Endothelial cell of hepatic sinusoid (primary cell): ENCODE results near the gene CD83.

Experiments used
- in situ Hi-C: cut with HindIII; loops from 2 replicates; pipeline ENCODE4 v1.10.0; 2017; ENCODE audit warnings: low sequenced_read_pairs

The CD83 gene

DNA sequence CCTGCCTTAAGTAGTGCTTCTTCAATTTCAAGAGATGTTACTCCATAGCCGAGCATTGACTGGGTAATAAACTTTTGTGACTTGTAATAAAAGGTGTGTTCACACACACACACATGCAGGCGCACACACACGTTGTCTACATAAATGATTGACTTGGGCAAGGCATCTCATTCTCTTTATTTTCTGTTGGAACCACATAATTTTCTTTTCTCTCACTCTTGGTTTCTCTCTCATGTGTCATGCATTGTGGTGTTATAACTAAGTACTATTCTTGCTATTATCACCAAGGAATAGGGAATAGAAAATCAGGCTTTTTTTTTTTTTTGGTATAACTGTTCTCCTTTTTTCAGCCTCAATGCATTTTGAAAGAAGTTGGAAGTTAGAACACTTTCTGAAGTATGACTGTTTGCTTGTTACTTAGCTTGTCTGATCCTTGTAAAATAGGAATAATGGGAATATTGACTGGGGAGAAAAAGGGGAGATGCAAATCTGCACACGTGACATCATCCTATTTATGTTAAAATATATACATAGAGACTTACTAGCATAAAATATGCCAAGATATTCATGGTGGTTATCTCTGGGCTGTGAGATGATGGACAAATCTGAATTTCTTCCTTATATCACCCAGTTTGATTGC is 26.1 kb upstream of the CD83 start:
- in situ Hi-C loops: no loop called here

DNA sequence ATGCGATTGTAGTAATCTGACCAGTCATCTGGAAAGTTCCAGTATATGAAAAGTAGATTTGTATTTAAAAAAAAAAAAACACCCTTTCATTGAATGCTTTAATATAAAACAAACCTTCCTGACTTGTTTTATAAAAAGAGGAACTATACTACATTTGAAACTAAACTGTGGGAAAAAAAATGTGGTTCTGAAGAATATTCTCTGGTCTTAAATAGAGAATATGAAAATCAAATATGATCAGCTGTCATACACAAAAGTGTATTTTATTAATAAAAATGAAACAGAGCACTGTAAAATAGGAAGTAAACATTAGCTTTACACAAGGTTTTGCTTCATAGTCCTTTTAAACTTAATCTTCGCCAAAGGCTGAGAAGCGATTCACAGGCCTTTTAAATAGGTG is 25.3 kb upstream of the CD83 start:
- in situ Hi-C loops: no loop called here

GRCh38 chr6:14092838-14093789 is 24.5 kb upstream of the CD83 start:
- in situ Hi-C loops: no loop called here

DNA sequence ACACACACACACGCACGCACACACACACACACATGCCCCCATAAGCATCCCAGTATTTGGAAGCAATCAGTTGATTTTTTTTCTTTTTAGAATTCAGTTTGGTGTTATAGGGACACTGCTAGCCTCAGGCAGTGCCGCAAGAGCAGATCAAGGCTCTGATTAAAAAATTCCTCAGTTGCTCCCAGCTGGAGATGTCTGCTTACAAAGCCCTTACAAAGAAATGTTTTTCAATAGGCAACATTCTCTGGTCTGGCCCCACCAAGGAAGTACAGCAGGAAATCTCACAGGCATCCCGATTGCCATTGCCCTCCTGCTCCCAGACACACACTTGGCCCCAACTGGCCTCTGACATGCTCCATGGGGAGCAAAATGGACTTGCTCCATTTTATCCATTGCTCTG is 22.9 kb upstream of the CD83 start:
- in situ Hi-C loops: no loop called here

DNA sequence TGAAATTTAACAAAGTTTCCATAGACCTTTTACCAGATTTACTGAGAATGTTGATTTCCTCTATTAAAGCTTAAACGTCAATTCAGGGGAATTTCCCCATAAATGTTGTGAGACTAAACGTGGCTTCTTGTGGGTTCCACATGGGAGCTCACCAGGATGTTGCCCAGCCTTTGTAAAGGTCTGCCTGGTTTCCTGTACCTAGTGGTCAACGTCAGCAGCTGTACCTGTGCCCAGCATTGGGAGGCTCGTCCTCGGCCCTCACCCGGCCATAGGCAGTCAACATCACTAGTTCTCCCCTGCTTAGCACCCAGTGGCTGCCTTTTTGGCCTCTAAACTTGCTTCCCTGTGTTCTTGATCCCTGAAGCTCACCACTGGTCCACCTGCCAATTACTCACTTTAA is 22.1 kb upstream of the CD83 start:
- in situ Hi-C loops: no loop called here

- in situ Hi-C loops: no loop called here
Measured at GRCh38 chr6:14100138-14100537, 17.4 kb upstream of the CD83 start.

GRCh38 chr6:14100966-14101365 is 16.6 kb upstream of the CD83 start:
- in situ Hi-C loops: no loop called here

GRCh38 chr6:14102383-14102782 is 15.2 kb upstream of the CD83 start:
- in situ Hi-C loops: no loop called here

GRCh38 chr6:14105547-14105946 is 12.0 kb upstream of the CD83 start:
- in situ Hi-C loops: no loop called here

GRCh38 chr6:14107000-14107399 is 10.6 kb upstream of the CD83 start:
- in situ Hi-C loops: no loop called here

GRCh38 chr6:14107711-14108494 is 9.7 kb upstream of the CD83 start:
- in situ Hi-C loops: no loop called here

- in situ Hi-C loops: no loop called here
Measured at GRCh38 chr6:14108571-14109410, 8.8 kb upstream of the CD83 start.

DNA sequence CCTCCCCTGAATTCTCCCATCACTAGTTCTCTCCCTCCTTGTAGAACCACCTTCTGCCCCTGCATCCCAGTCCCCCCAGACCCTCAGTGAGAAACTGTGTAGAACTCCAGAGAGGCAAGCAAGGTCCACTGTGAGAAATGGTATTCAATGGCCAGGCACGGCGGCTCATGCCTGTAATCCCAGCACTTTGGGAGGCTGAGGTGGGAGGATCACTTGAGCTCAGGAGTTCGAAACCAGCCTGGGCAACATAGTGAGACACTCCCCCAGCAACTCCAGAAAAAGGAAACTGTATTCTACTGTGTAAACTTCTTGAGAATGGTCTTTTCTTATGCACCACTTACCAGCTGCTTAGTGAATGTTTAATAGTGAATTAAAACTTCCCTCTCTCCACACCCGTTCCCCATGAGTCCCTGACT is 8.2 kb upstream of the CD83 start:
- in situ Hi-C loops: no loop called here

- in situ Hi-C loops: no loop called here
Measured at GRCh38 chr6:14110001-14110818, 7.4 kb upstream of the CD83 start.

- in situ Hi-C loops: no loop called here
Measured at GRCh38 chr6:14113976-14114375, 3.6 kb upstream of the CD83 start.

DNA sequence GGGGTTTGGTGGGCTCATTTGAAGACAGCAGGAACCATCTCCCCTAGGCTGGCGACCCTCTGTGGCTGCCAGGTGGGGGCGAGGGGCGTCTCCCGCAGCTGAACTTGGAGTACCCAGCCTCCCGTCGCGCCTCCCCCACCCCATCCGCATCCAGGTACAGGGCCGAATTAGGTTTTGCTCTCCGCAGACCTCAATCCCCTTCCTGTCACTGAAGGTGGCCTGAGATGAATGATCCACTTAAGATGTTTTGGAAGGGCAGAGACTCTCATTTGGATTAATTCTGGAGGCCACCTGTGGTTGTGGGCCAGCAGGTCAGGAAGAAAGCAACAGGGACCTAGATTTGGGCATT is 493 bp downstream of the CD83 start:
- in situ Hi-C loops: no loop called here

- in situ Hi-C loops: no loop called here
Measured at GRCh38 chr6:14118446-14118845, 874 bp downstream of the CD83 start.

- in situ Hi-C loops: no loop called here
Measured at GRCh38 chr6:14119784-14120183, 2.2 kb downstream of the CD83 start.

DNA sequence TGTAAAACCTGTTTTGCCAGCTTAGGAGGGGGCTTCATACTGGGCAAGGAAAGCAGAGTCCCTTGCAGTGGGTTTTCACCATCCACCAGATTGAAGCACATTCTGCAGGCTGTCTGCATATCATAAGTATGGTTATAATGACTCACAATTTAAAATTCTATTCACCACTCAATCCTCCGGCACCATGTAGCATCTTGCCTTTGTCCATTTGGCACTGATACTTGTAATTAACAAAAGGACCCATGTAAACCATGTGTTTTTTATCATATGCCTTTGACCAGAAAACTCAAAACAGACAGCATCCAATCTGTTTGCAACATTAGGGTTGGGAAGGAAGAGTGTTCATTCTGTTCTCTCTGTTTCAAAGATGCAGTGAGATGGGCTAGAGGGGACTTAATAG is 3.0 kb downstream of the CD83 start:
- in situ Hi-C loops: no loop called here

GRCh38 chr6:14121936-14122344 is 4.4 kb downstream of the CD83 start:
- in situ Hi-C loops: no loop called here
